ENCODE results near the gene MET. TPM values are rescaled to one million over a fixed set of nuclear protein-coding genes. Genes with fewer than 3 reads are reported as not detected.

MET gene
- total and polyA plus RNA-seq, 2 donors from 2014 or later: 13.4 to 225 TPM

- H3K9ac ChIP-seq (ENCODE audit: low read length in 3 of 3): no peak overlapping the region
- no peaks in the 10 kb centered on the region for H3K4me1 ChIP-seq (ENCODE audit: control insufficient read depth in 2 of 3, insufficient read depth in 2 of 3, low read depth in 1 of 3, low read length in 3 of 3)
- H3K36me3 ChIP-seq (ENCODE audit: control insufficient read depth in 2 of 3, insufficient read depth in 3 of 3, low read length in 3 of 3): no peaks in the 10 kb centered on the region
- H3K4me3 ChIP-seq (ENCODE audit: low read length in 3 of 3): no peak overlapping the region
- DNase-seq: no peak
- H3K9me3 ChIP-seq (ENCODE audit: control insufficient read depth in 2 of 3, insufficient read depth in 1 of 3, low read length in 3 of 3): no peaks in the 10 kb centered on the region
- FAIRE-seq: no peak
- no peaks in the 10 kb centered on the region for H3K27me3 ChIP-seq (ENCODE audit: control insufficient read depth, insufficient read depth, low read length)
- no peak for TF ChIP-seq CTCF (IDR thresholded peaks at IDR 0.05; ENCODE audit: borderline replicate concordance, extremely low read depth, insufficient read depth)
- intact Hi-C loops (cut with DNase I): no loop called here
- H3K27ac ChIP-seq (ENCODE audit: low read depth in 2 of 2, low read length in 2 of 2): no peak overlapping the region
Observed at GRCh38 chr7:116687801-116688201, 15.8 kb downstream of the MET start.

GRCh38 chr7:116689790-116690259 lies 17.8 kb downstream of the MET start:
- no peak overlapping the region for H3K4me3 ChIP-seq (ENCODE audit: low read length in 3 of 3)
- no peaks in the 10 kb centered on the region for H3K4me1 ChIP-seq (ENCODE audit: control insufficient read depth in 2 of 3, insufficient read depth in 2 of 3, low read depth in 1 of 3, low read length in 3 of 3)
- no peak for TF ChIP-seq CTCF (IDR thresholded peaks at IDR 0.05; ENCODE audit: borderline replicate concordance, extremely low read depth, insufficient read depth)
- DNase-seq (no peak), FAIRE-seq (no peak)
- intact Hi-C loops (cut with DNase I): no loop called here
- H3K27ac ChIP-seq (ENCODE audit: low read depth in 2 of 2, low read length in 2 of 2): no peak overlapping the region
- no peaks in the 10 kb centered on the region for H3K27me3 ChIP-seq (ENCODE audit: control insufficient read depth, insufficient read depth, low read length)
- H3K9me3 ChIP-seq (ENCODE audit: control insufficient read depth in 2 of 3, insufficient read depth in 1 of 3, low read length in 3 of 3): no peaks in the 10 kb centered on the region
- H3K9ac ChIP-seq (ENCODE audit: low read length in 3 of 3): no peak overlapping the region
- no peaks in the 10 kb centered on the region for H3K36me3 ChIP-seq (ENCODE audit: control insufficient read depth in 2 of 3, insufficient read depth in 3 of 3, low read length in 3 of 3)

GRCh38 chr7:116691664-116692063 lies 19.7 kb downstream of the MET start:
- H3K9me3 ChIP-seq (ENCODE audit: control insufficient read depth in 2 of 3, insufficient read depth in 1 of 3, low read length in 3 of 3): no peaks in the 10 kb centered on the region
- intact Hi-C loops (cut with DNase I): no loop called here
- no peaks in the 10 kb centered on the region for H3K36me3 ChIP-seq (ENCODE audit: control insufficient read depth in 2 of 3, insufficient read depth in 3 of 3, low read length in 3 of 3)
- DNase-seq: no peak
- H3K4me1 ChIP-seq (ENCODE audit: control insufficient read depth in 2 of 3, insufficient read depth in 2 of 3, low read depth in 1 of 3, low read length in 3 of 3): no peaks in the 10 kb centered on the region
- no peaks in the 10 kb centered on the region for H3K27me3 ChIP-seq (ENCODE audit: control insufficient read depth, insufficient read depth, low read length)
- no peak for FAIRE-seq
- H3K27ac ChIP-seq (ENCODE audit: low read depth in 2 of 2, low read length in 2 of 2): no peak overlapping the region
- H3K4me3 ChIP-seq (ENCODE audit: low read length in 3 of 3): no peak overlapping the region
- TF ChIP-seq CTCF (IDR thresholded peaks at IDR 0.05; ENCODE audit: borderline replicate concordance, extremely low read depth, insufficient read depth): no peak
- no peak overlapping the region for H3K9ac ChIP-seq (ENCODE audit: low read length in 3 of 3)
